ENCODE measurements around the gene SOWAHD. TPM values are rescaled to one million over a fixed set of nuclear protein-coding genes. Genes with fewer than 3 reads are reported as not detected.
"Not testable (repeated sequence)": the region's sequence is repeated elsewhere in the genome, so short reads cannot be mapped to it uniquely, and the experiment has no call there.

SOWAHD gene
- total and polyA plus RNA-seq, 2 experiments from 2014 or later: 3.8 to 5.1 TPM

DNA sequence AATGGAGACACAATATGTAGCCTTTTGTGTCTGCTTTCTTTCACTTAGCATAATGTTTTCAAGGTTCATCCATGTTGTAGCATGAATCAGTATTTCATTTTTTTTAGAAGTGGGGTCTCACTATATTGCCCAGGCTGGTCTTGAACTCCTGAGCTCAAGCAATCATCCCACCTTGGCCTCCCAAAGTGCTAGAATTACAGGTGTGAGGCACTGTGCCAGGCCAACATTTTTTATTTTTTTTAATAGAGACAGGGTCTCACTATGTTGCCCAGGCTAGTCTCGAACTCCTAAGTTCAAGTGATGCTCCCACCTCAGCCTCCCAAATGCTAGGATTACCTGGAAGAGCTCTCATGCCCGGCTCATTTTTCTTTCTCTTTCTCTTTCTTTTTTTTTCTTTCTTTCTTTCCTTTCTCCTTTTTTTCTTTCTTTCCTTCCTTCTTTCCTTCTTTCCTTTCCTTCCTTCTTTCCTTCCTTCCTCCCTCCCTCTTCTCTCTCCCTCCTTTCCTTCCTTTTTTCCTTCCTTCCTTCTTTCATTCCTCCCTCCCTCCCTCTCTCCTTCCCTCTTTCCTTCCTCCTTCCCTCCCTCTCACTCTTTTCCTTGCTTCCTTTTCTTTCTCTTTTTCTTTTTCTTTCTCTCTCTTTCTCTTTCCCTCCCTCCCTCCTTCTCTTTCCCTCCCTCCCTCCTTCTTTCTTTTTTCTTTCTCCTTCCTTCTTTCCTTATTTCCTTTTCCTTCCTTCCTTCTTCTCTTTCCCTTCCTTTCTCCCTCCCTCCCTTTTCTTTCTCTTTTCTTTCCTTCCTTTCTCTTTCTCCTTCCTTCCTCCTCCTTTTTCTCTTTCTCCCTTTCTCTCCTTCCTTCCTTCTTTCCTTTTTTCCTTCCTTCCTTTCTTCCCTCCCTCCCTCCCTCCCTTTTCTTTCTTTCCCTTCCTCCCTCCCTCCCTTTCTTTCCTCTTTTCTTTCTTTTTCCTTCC is 43.1 kb downstream of the SOWAHD start (continued):
- TF ChIP-seq, protein P1, sequence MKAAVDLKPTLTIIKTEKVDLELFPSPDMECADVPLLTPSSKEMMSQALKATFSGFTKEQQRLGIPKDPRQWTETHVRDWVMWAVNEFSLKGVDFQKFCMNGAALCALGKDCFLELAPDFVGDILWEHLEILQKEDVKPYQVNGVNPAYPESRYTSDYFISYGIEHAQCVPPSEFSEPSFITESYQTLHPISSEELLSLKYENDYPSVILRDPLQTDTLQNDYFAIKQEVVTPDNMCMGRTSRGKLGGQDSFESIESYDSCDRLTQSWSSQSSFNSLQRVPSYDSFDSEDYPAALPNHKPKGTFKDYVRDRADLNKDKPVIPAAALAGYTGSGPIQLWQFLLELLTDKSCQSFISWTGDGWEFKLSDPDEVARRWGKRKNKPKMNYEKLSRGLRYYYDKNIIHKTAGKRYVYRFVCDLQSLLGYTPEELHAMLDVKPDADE (IDR thresholded peaks at IDR 0.05): no peak
- TF ChIP-seq ZNF331 (CRISPR knock-in tag; IDR thresholded peaks at IDR 0.05; ENCODE audit: low read depth) (no peak), REST (IDR thresholded peaks at IDR 0.05; ENCODE audit: unreplicated experiment) (no peak)

GRCh38 chrX:119802546-119802945 is 44.2 kb downstream of the SOWAHD start:
- TF ChIP-seq ZNF462 (CRISPR knock-in tag; IDR thresholded peaks at IDR 0.05): no peak
- Histone ChIP-seq H3K79me2 (replicated peaks; ENCODE audit: insufficient read depth) (no peaks in the 10 kb centered on the region), H3K27me3 (ENCODE audit: insufficient read depth) (no peaks in the 10 kb centered on the region), H3K4me3 (no peak overlapping the region), H3K4me2 (no peak overlapping the region), H2AFZ (no peak overlapping the region), H3F3A (replicated peaks; ENCODE audit: low read depth) (no peaks in the 10 kb centered on the region), H3K36me3 (ENCODE audit: insufficient read depth) (no peaks in the 10 kb centered on the region), H4K20me1 (replicated peaks; ENCODE audit: insufficient read depth) (no peaks in the 10 kb centered on the region), H3K9me2 (ENCODE audit: insufficient read depth) (no peaks in the 10 kb centered on the region), H3K27ac (ENCODE audit: low read depth) (no peak overlapping the region), H3K4me1 (ENCODE audit: insufficient read depth) (no peaks in the 10 kb centered on the region)
- H3K9me3 Mint-ChIP-seq: peaks cover 6% of the 10 kb centered on the region; the same call in 1 of the 3 replicates
- no peaks in the 10 kb centered on the region for H3K4me1 Mint-ChIP-seq
- no peak for ATAC-seq
- H3K4me3 Mint-ChIP-seq: no peak overlapping the region
- H3K36me3 Mint-ChIP-seq (ENCODE audit: low read depth): no peaks in the 10 kb centered on the region
- H3K27ac Mint-ChIP-seq: no peak overlapping the region
- H3K27me3 Mint-ChIP-seq (ENCODE audit: insufficient read depth, low read depth, poor library complexity): peaks cover 1% of the 10 kb centered on the region
- no peak for DNase-seq (ENCODE audit: low spot score)

GRCh38 chrX:119808461-119808860 is 50.1 kb downstream of the SOWAHD start:
- not testable (repeated sequence) for H3K4me3 ChIP-seq; H3K4me2 ChIP-seq; H3K4me1 Mint-ChIP-seq; H3K27ac ChIP-seq (ENCODE audit: low read depth); H3K27me3 ChIP-seq (ENCODE audit: insufficient read depth); H3K79me2 ChIP-seq (replicated peaks; ENCODE audit: insufficient read depth); ATAC-seq; H3K4me1 ChIP-seq (ENCODE audit: insufficient read depth); H3K36me3 Mint-ChIP-seq (ENCODE audit: low read depth); H3K27ac Mint-ChIP-seq; DNase-seq (ENCODE audit: low spot score); H3K36me3 ChIP-seq (ENCODE audit: insufficient read depth); H3K9me3 Mint-ChIP-seq; H3F3A ChIP-seq (replicated peaks; ENCODE audit: low read depth); H2AFZ ChIP-seq; H3K27me3 Mint-ChIP-seq (ENCODE audit: insufficient read depth, low read depth, poor library complexity); H4K20me1 ChIP-seq (replicated peaks; ENCODE audit: insufficient read depth); H3K9me2 ChIP-seq (ENCODE audit: insufficient read depth); H3K4me3 Mint-ChIP-seq
